ENCODE measurements around the gene SVOPL. TPM values are rescaled to one million over a fixed set of nuclear protein-coding genes. Genes with fewer than 3 reads are reported as not detected.

SVOPL gene
- total and polyA plus RNA-seq, 2 experiments from 2014 or later = 2.3 to 4.5 TPM

DNA sequence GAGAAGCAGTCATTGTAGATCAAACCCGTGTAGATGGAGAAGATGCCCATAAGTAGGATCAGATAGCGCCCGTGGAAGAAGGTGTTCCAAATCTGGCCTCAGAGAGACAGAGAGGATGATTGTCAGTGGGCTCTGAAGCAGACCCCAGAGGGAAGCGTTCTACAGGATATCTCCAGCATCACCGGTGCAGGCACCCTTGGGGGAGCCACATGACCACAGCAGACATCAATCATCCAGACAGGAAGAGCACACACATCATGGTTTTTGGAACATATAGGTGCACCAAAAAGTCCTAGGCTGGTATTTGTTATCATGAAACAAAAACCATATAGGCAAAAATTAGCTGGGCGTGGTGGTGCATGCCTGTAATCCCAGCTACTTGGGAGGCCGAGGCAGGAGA, 44.0 kb upstream of the SVOPL start:
- no peaks in the 10 kb centered on the region for H3K36me3 ChIP-seq
- H3K9me3 ChIP-seq (ENCODE audit: low read depth) = no peaks in the 10 kb centered on the region
- no peaks in the 10 kb centered on the region for H3K4me1 ChIP-seq (ENCODE audit: low read depth)
- no peak for DNase-seq (ENCODE audit: low read depth in 1 of 2, low spot score in 1 of 2)
- no peak overlapping the region for H3K27ac ChIP-seq
- TF ChIP-seq CTCF (IDR thresholded peaks at IDR 0.05; ENCODE audit: low read depth, low read length) = no peak
- no peak overlapping the region for H3K4me3 ChIP-seq
- H3K27me3 ChIP-seq = no peaks in the 10 kb centered on the region

GRCh38 chr7:138741453-138741735, 40.2 kb upstream of the SVOPL start:
- Histone ChIP-seq H3K9me3 (ENCODE audit: low read depth) (no peaks in the 10 kb centered on the region), H3K4me3 (no peak overlapping the region), H3K27ac (no peak overlapping the region), H3K36me3 (no peaks in the 10 kb centered on the region), H3K4me1 (ENCODE audit: low read depth) (peaks cover 5% of the 10 kb centered on the region), H3K27me3 (no peaks in the 10 kb centered on the region)
- DNase-seq (ENCODE audit: low read depth in 1 of 2, low spot score in 1 of 2) = no peak
- TF ChIP-seq CTCF (IDR thresholded peaks at IDR 0.05; ENCODE audit: low read depth, low read length) = no peak

DNA sequence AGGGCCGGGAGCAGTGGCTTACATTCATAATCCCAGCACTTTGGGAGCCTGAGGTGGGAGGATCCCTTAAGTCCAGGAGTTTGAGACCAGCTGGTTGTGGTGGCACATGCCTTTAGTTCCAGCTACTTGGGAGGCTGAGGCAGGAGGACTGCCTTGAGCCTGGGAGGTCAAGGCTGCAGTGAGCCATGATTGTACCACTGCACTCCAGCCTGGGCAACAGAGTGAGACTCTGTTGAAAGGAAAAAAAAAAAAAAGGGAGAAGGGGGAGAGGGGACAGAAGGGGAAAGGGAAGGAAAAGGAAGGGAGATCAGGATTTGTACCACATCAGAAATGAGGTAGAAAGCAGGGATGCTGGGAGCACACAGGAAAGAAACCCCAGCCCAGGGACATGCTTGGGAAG, 38.7 kb upstream of the SVOPL start:
- H3K27ac ChIP-seq = no peak overlapping the region
- no peak for TF ChIP-seq CTCF (IDR thresholded peaks at IDR 0.05; ENCODE audit: low read depth, low read length)
- peaks cover 5% of the 10 kb centered on the region for H3K4me1 ChIP-seq (ENCODE audit: low read depth)
- no peak for DNase-seq (ENCODE audit: low read depth in 1 of 2, low spot score in 1 of 2)
- no peaks in the 10 kb centered on the region for H3K27me3 ChIP-seq
- no peak overlapping the region for H3K4me3 ChIP-seq
- H3K9me3 ChIP-seq (ENCODE audit: low read depth) = no peaks in the 10 kb centered on the region
- H3K36me3 ChIP-seq = no peaks in the 10 kb centered on the region

DNA sequence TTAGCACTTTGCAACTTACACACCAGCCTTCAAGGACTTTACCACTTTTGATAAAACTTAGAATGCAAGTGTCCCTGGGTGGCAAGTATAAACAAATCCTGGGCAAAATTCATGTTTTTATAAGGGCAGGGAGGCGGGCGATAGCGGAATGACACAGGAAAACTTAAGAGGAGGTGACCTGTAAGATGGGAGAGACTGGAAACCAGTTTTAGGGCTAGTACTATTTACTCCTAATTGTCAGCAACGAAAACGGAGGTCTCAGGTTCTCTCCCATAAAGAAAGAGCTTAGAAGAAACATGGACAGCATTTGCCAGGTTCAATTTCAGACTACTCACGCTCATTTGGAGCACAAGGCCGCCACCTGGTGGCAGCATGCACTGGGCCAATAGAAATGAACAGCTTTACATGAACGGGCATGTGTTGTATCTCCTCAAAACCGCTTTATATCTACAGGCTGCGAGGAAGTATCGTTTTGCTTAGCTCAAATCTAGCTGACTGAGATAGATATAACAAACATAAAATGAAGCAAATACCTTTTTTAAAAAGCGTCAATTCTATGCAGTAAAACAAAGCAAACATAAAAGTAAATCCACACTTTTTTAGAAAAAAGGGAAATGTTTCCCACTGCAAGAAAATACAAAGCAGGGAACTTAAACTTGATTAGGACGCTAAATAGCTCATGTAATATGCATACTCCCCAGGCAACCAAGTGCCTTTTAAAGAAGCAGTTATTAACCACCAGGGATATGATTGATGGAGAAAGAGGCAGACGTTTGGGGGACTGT, 37.6 kb upstream of the SVOPL start:
- H3K4me1 ChIP-seq (ENCODE audit: low read depth) = peaks cover 5% of the 10 kb centered on the region
- no peak overlapping the region for H3K4me3 ChIP-seq
- DNase-seq (ENCODE audit: low read depth in 1 of 2, low spot score in 1 of 2) = peak; percentile 92 to 94
- no peaks in the 10 kb centered on the region for H3K36me3 ChIP-seq
- H3K9me3 ChIP-seq (ENCODE audit: low read depth) = no peaks in the 10 kb centered on the region
- peak; percentile 98 for TF ChIP-seq CTCF (IDR thresholded peaks at IDR 0.05; ENCODE audit: low read depth, low read length)
- peak overlapping the region; percentile 8 for H3K27ac ChIP-seq
- H3K27me3 ChIP-seq = no peaks in the 10 kb centered on the region

GRCh38 chr7:138738114-138738513, 37.0 kb upstream of the SVOPL start:
- peak overlapping the region; percentile 8 for H3K27ac ChIP-seq
- H3K4me1 ChIP-seq (ENCODE audit: low read depth) = peaks cover 5% of the 10 kb centered on the region
- no peaks in the 10 kb centered on the region for H3K9me3 ChIP-seq (ENCODE audit: low read depth)
- no peaks in the 10 kb centered on the region for H3K27me3 ChIP-seq
- H3K36me3 ChIP-seq = no peaks in the 10 kb centered on the region
- no peak for DNase-seq (ENCODE audit: low read depth in 1 of 2, low spot score in 1 of 2)
- H3K4me3 ChIP-seq = no peak overlapping the region
- no peak for TF ChIP-seq CTCF (IDR thresholded peaks at IDR 0.05; ENCODE audit: low read depth, low read length)

Measured in cardiac muscle cell (in vitro differentiated cells and primary cell).